GM13977 (cell line): ENCODE results near the gene FRMD4B.

Experiments
- DNase-seq: peaks from one replicate; pipeline ENCODE4 v3.0.0; 2012; ENCODE audit warnings: low spot score
- CTCF ChIP-seq: IDR thresholded peaks from 2 replicates; pipeline ENCODE4 v1.5.1; 2012; ENCODE audit warnings: mild to moderate bottlenecking, control low read depth; ENCODE audit not compliant: insufficient read depth; ENCODE audit errors: extremely low read depth, missing control alignments
- in situ Hi-C: fragments of 300-500 bp; cut with MboI; formaldehyde crosslinking; loops from one replicate; pipeline ENCODE4 v1.12.0; 2022; ENCODE audit warnings: low sequenced_read_pairs, low pct_unique_long_range_greater_than_20kb, mixed read lengths, inconsistent platforms; ENCODE audit not compliant: unreplicated experiment

FRMD4B gene

DNA sequence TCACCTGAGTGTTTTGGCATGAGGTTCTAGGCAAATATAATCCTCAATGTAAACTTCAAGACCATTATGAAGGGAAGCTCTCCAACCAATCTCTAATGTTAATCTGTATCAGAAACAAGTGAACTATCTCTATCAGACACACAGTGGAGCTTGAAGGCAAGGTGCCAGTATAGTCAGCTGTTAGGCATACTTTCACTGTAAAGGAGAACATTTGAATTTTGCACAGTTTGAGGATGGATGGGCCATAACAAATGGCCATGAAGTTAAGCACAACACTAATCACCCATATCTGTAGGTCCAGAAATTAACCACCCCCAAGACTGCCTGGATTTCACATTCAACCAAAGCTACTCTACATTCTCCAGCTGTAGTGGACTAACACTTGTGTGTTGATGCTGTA lies 194.4 kb downstream of the FRMD4B start:
- in situ Hi-C loops = no loop called here
- DNase-seq = no peak
- no peak for TF ChIP-seq CTCF

DNA sequence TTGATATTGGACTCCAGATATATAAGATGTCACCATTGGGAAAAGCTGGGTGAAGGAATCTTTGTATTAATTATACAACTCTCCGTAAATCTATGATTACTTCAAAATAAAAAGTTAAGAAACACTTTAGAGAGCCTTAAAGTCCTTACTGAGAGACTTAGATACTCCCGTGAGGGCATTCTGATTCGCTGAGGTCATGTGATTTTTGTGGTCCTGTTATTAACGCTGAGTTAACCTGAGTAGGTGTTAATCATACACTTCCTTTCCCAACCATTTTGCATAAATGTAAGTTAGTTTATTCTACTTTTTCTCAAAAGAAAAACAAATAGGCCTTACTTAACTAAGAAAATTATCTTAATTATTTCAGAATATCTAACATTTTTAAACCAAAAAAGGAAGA lies 196.4 kb downstream of the FRMD4B start:
- no peak for DNase-seq
- no peak for TF ChIP-seq CTCF
- in situ Hi-C loops = no loop called here

DNA sequence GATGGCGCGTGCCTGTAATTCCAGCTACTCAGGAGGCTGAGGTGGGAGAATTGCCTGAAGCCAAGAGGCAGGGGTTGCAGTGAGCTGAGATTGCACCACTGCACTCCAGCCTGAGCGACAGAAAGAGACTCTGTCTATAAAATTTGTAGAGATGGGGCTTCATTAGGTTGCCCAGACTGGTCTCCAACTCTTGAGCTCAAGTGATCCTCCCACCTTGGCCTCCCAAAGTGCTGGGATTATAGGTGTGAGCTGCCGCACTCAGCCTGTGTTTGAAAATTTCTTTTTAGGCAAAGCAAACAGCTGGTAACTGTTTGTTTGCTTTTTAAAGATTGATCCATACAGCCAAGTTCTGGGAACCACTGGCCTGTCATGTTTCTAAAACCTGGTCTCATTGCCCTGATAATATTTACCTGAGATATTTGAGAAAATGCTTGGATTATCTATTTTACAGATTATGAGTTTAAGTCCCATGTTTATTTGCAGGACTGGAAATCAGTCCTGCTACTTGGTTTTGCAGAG lies 199.3 kb downstream of the FRMD4B start:
- in situ Hi-C loops = no loop called here
- TF ChIP-seq CTCF = no peak
- DNase-seq = no peak

GRCh38 chr3:69182588-69183316 lies 203.1 kb downstream of the FRMD4B start:
- in situ Hi-C loops = no loop called here
- DNase-seq = no peak
- TF ChIP-seq CTCF = no peak

GRCh38 chr3:69181592-69182211 lies 204.2 kb downstream of the FRMD4B start:
- DNase-seq = no peak
- TF ChIP-seq CTCF = no peak
- in situ Hi-C loops = no loop called here

GRCh38 chr3:69180869-69181591 lies 204.9 kb downstream of the FRMD4B start:
- in situ Hi-C loops = no loop called here
- no peak for TF ChIP-seq CTCF
- no peak for DNase-seq
